Activated T-cell treated with anti-CD3 and anti-CD28 coated beads, Interleukin-2, amount 50 U/mL, for 24 hours (primary cell): Measurements from ENCODE around the gene CRHR1.
A peak's percentile ranks its signal among the peaks of the same experiment; 100 is the strongest.

Source experiments
- DNase-seq: peaks from one replicate; pipeline ENCODE4 v3.0.0-alpha.2; 2020
- H3K27ac Mint-ChIP-seq: 2 replicates; pipeline ENCODE4 v1.8.0; 2020; ENCODE audit warnings: mild to moderate bottlenecking, mixed read lengths
- H3K27me3 Mint-ChIP-seq: 2 replicates; pipeline ENCODE4 v1.8.0; 2020; ENCODE audit warnings: mixed read lengths
- H3K36me3 Mint-ChIP-seq: 2 replicates; pipeline ENCODE4 v1.8.0; 2020; ENCODE audit warnings: low read depth, mixed read lengths
- H3K4me1 Mint-ChIP-seq: 2 replicates; pipeline ENCODE4 v1.8.0; 2020; ENCODE audit warnings: low read depth, mixed read lengths
- H3K4me3 Mint-ChIP-seq: 2 replicates; pipeline ENCODE4 v1.8.0; 2020; ENCODE audit warnings: mild to moderate bottlenecking, moderate library complexity, mixed read lengths
- H3K9me3 Mint-ChIP-seq: 2 replicates; pipeline ENCODE4 v1.8.0; 2020; ENCODE audit warnings: mixed read lengths

Gene CRHR1

GRCh38 chr17:45775148-45775547, 9.0 kb upstream of the CRHR1 start:
- Mint-ChIP-seq H3K36me3 (no peaks in the 10 kb centered on the region), H3K4me1 (no peaks in the 10 kb centered on the region), H3K27ac (no peak overlapping the region), H3K27me3 (peaks cover 73% of the 10 kb centered on the region), H3K4me3 (no peak overlapping the region), H3K9me3 (peaks cover 2% of the 10 kb centered on the region)
- no peak for DNase-seq

DNA sequence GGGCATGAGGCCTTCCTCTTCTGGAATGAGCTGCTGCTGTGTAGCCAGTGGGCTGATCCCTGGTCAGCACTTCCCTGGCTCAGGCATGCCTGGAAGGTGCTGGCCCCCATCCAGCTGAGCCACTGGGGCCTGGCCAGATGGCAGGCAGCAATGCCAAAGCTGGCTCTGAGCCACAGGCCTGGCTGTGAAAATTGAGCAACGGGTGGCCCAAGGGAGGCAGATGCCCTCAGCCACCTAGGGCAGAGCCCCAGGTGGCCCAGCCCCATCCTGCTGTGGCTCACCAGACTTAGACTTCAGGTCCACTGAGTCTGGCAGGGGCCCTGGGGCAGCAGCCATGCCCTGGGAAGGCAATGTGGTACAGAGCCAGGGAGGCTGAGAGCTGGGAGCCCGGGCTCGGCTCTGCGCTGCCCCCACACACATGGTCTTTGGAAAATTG, 8.5 kb upstream of the CRHR1 start:
- Mint-ChIP-seq H3K9me3 (peaks cover 2% of the 10 kb centered on the region), H3K4me3 (no peak overlapping the region), H3K27ac (no peak overlapping the region), H3K36me3 (no peaks in the 10 kb centered on the region), H3K27me3 (peaks cover 74% of the 10 kb centered on the region), H3K4me1 (no peaks in the 10 kb centered on the region)
- no peak for DNase-seq

- no peak overlapping the region for H3K27ac Mint-ChIP-seq
- H3K9me3 Mint-ChIP-seq = peaks cover 2% of the 10 kb centered on the region
- DNase-seq = no peak
- H3K36me3 Mint-ChIP-seq = no peaks in the 10 kb centered on the region
- peaks cover 75% of the 10 kb centered on the region for H3K27me3 Mint-ChIP-seq
- H3K4me3 Mint-ChIP-seq = no peak overlapping the region
- H3K4me1 Mint-ChIP-seq = no peaks in the 10 kb centered on the region
These were observed 7.2 kb upstream of the CRHR1 start for GRCh38 chr17:45776896-45777295.

- no peak overlapping the region for H3K27ac Mint-ChIP-seq
- peaks cover 2% of the 10 kb centered on the region for H3K9me3 Mint-ChIP-seq
- no peaks in the 10 kb centered on the region for H3K36me3 Mint-ChIP-seq
- H3K27me3 Mint-ChIP-seq = peaks cover 77% of the 10 kb centered on the region
- no peaks in the 10 kb centered on the region for H3K4me1 Mint-ChIP-seq
- no peak for DNase-seq
- H3K4me3 Mint-ChIP-seq = no peak overlapping the region
These were observed 6.7 kb upstream of the CRHR1 start for GRCh38 chr17:45777388-45777787.

GRCh38 chr17:45780921-45781320, 3.2 kb upstream of the CRHR1 start:
- Mint-ChIP-seq H3K27me3 (peaks cover 84% of the 10 kb centered on the region), H3K9me3 (no peaks in the 10 kb centered on the region), H3K36me3 (no peaks in the 10 kb centered on the region), H3K4me3 (no peak overlapping the region), H3K4me1 (peaks cover 4% of the 10 kb centered on the region), H3K27ac (no peak overlapping the region)
- no peak for DNase-seq

DNA sequence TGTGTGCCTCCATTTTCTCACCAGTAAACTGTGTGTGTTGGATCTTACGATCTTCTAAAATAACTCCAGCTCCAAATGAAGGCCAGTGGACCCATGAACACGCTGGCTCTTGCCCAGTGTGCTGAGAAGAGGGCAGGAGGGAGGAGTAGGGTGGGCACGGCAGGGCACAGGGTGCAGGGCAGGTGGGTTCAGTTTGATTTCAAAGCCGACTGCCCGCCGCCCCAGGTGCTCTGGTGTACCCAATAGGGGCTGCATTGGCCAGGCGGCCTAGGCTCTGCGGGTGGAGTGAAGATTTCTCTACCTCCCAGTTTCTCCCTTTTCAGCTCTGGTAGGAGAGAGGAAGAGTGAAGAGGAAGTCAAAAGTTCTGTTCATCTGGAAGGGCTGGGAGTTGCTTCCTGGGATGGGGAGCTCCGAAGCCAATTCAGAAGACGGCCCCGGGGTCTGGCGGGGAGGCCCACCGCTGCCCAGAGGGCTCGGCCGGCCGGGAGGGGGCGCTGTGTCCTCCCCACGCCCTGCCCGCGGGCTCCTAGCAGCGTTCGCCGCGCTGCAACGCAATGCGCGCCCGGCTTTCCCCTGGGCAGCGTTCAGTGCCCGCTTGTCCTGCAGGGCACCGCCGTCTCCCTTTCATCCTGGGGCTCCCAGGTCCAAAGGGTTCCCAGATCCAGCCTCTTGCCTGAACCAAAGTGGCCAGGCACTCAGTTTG, 1.1 kb upstream of the CRHR1 start:
- Mint-ChIP-seq H3K27ac (no peak overlapping the region), H3K4me1 (peaks cover 4% of the 10 kb centered on the region), H3K9me3 (no peaks in the 10 kb centered on the region), H3K36me3 (no peaks in the 10 kb centered on the region), H3K4me3 (peak overlapping the region; percentile 71), H3K27me3 (peaks cover 85% of the 10 kb centered on the region)
- peak; percentile 66 for DNase-seq

DNA sequence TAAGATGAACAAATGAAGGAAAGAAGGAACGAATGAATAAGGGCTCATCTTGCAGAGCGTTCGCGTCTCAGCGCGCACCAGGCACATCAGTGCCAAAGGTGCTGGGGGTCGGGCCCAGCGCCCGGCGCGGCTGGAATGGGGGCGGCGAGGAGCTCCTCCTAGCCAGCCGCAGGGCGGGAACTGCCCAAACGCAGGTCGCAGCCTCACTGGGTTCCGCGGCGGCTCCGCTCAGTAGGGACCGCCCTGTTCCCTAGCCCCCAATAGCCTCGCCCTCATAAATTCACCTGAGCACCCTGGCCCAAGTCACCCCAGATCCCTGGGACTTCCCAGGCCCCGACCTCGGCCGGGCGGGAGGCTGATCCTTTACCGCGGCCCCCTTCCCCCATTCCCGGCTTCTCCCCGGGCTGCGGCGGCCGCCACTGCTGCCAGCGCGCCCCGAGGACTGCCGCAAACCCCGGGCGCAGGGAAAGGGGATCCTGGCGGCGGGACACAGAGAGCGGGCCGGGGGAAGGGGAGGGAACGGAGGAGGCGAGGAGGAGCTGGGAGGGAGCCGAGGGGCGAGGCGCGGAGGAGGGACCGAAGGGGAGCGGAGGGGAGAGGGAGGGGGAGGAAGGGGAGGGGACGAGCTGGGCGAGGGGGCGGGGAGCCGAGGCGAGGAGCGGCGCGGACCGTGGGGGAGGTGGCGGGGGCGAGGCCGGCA, 377 bp upstream of the CRHR1 start:
- H3K36me3 Mint-ChIP-seq = no peaks in the 10 kb centered on the region
- H3K4me1 Mint-ChIP-seq = peaks cover 4% of the 10 kb centered on the region
- peaks cover 86% of the 10 kb centered on the region for H3K27me3 Mint-ChIP-seq
- no peak overlapping the region for H3K27ac Mint-ChIP-seq
- no peaks in the 10 kb centered on the region for H3K9me3 Mint-ChIP-seq
- DNase-seq = peak; percentile 35
- peak overlapping the region; percentile 71 for H3K4me3 Mint-ChIP-seq

- H3K27ac Mint-ChIP-seq = no peak overlapping the region
- H3K36me3 Mint-ChIP-seq = no peaks in the 10 kb centered on the region
- H3K27me3 Mint-ChIP-seq = peaks cover 86% of the 10 kb centered on the region
- peak; percentile 62 for DNase-seq
- H3K4me1 Mint-ChIP-seq = peaks cover 4% of the 10 kb centered on the region
- H3K4me3 Mint-ChIP-seq = peak overlapping the region; percentile 74
- no peaks in the 10 kb centered on the region for H3K9me3 Mint-ChIP-seq
These were observed 790 bp downstream of the CRHR1 start for GRCh38 chr17:45784741-45785479.

- H3K27me3 Mint-ChIP-seq = peaks cover 85% of the 10 kb centered on the region
- H3K4me1 Mint-ChIP-seq = peaks cover 4% of the 10 kb centered on the region
- no peaks in the 10 kb centered on the region for H3K36me3 Mint-ChIP-seq
- H3K9me3 Mint-ChIP-seq = no peaks in the 10 kb centered on the region
- H3K4me3 Mint-ChIP-seq = no peak overlapping the region
- no peak for DNase-seq
- no peak overlapping the region for H3K27ac Mint-ChIP-seq
These were observed 1.5 kb downstream of the CRHR1 start for GRCh38 chr17:45785480-45786193.

GRCh38 chr17:45786349-45786748, 2.2 kb downstream of the CRHR1 start:
- Mint-ChIP-seq H3K4me3 (no peak overlapping the region), H3K27ac (no peak overlapping the region), H3K36me3 (no peaks in the 10 kb centered on the region), H3K27me3 (peaks cover 85% of the 10 kb centered on the region), H3K4me1 (peaks cover 4% of the 10 kb centered on the region), H3K9me3 (no peaks in the 10 kb centered on the region)
- DNase-seq = no peak

- Mint-ChIP-seq H3K4me1 (peaks cover 4% of the 10 kb centered on the region), H3K27ac (no peak overlapping the region), H3K9me3 (no peaks in the 10 kb centered on the region), H3K36me3 (no peaks in the 10 kb centered on the region), H3K27me3 (peaks cover 79% of the 10 kb centered on the region), H3K4me3 (no peak overlapping the region)
- no peak for DNase-seq
These were observed 2.9 kb downstream of the CRHR1 start for GRCh38 chr17:45787044-45787443.

- peaks cover 4% of the 10 kb centered on the region for H3K4me1 Mint-ChIP-seq
- H3K27me3 Mint-ChIP-seq = peaks cover 79% of the 10 kb centered on the region
- no peaks in the 10 kb centered on the region for H3K9me3 Mint-ChIP-seq
- H3K27ac Mint-ChIP-seq = no peak overlapping the region
- DNase-seq = no peak
- H3K36me3 Mint-ChIP-seq = no peaks in the 10 kb centered on the region
- no peak overlapping the region for H3K4me3 Mint-ChIP-seq
These were observed 3.5 kb downstream of the CRHR1 start for GRCh38 chr17:45787656-45788055.

DNA sequence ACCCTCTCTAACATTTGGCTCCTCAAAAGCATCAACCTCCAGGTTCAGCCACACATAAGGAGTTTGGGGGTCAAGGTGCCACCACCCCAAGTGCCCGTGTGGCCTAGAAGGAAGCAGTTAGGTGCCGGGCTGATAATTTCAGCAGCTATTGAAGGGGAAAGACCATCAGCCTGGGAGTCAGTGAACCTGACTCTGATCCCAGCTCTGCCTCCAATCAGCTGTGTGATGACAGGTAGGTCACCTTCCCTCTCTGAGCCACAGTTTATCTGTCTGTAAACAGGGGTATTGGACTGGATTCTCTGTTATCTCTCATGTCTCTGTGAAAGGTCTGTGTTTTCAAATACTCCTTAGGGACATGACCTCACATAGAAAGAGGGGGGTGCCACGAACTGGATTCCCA, 3.9 kb downstream of the CRHR1 start:
- DNase-seq = no peak
- H3K4me1 Mint-ChIP-seq = peaks cover 4% of the 10 kb centered on the region
- no peak overlapping the region for H3K27ac Mint-ChIP-seq
- H3K36me3 Mint-ChIP-seq = no peaks in the 10 kb centered on the region
- no peaks in the 10 kb centered on the region for H3K9me3 Mint-ChIP-seq
- peaks cover 79% of the 10 kb centered on the region for H3K27me3 Mint-ChIP-seq
- no peak overlapping the region for H3K4me3 Mint-ChIP-seq

- Mint-ChIP-seq H3K9me3 (no peaks in the 10 kb centered on the region), H3K27me3 (peaks cover 72% of the 10 kb centered on the region), H3K36me3 (no peaks in the 10 kb centered on the region)
These were observed 5.8 kb downstream of the CRHR1 start for GRCh38 chr17:45789874-45790273.

More at GRCh38 chr17:45789874-45790273, 5.8 kb downstream of the CRHR1 start:
- H3K4me3 Mint-ChIP-seq = no peak overlapping the region
- no peak overlapping the region for H3K27ac Mint-ChIP-seq
- DNase-seq = no peak
- H3K4me1 Mint-ChIP-seq = no peaks in the 10 kb centered on the region
